Measurements from ENCODE around the gene AIG1.

The AIG1 gene

GRCh38 chr6:143155681-143156080 is 95.0 kb downstream of the AIG1 start:
- H3K9me3 ChIP-seq (ENCODE audit: control insufficient read depth, low read length) = no peaks in the 10 kb centered on the region
- no peak overlapping the region for H3K27ac ChIP-seq
- no peak overlapping the region for H3K4me2 ChIP-seq (ENCODE audit: low read length)
- H3K79me2 ChIP-seq = no peaks in the 10 kb centered on the region
- H3K4me3 ChIP-seq (ENCODE audit: low read depth, low read length) = no peak overlapping the region
- H3K27me3 ChIP-seq (ENCODE audit: control insufficient read depth, insufficient read depth, low read length) = no peaks in the 10 kb centered on the region
- H2AFZ ChIP-seq = no peak overlapping the region
- no peak for TF ChIP-seq CTCF (IDR thresholded peaks at IDR 0.05)
- peaks cover 4% of the 10 kb centered on the region for H3K4me1 ChIP-seq
- H3K9ac ChIP-seq = no peak overlapping the region
- no peaks in the 10 kb centered on the region for H3K36me3 ChIP-seq (ENCODE audit: control insufficient read depth, insufficient read depth, low read length)

- Histone ChIP-seq H2AFZ (no peak overlapping the region), H3K79me2 (no peaks in the 10 kb centered on the region), H3K4me3 (ENCODE audit: low read depth, low read length) (no peak overlapping the region), H3K27ac (no peak overlapping the region), H3K9me3 (ENCODE audit: control insufficient read depth, low read length) (no peaks in the 10 kb centered on the region), H3K9ac (no peak overlapping the region), H3K36me3 (ENCODE audit: control insufficient read depth, insufficient read depth, low read length) (no peaks in the 10 kb centered on the region), H3K4me2 (ENCODE audit: low read length) (no peak overlapping the region), H3K4me1 (peaks cover 4% of the 10 kb centered on the region), H3K27me3 (ENCODE audit: control insufficient read depth, insufficient read depth, low read length) (no peaks in the 10 kb centered on the region)
- TF ChIP-seq CTCF (IDR thresholded peaks at IDR 0.05) = no peak
Observed at GRCh38 chr6:143157131-143157530, 96.4 kb downstream of the AIG1 start.

GRCh38 chr6:143158113-143158581 is 97.5 kb downstream of the AIG1 start:
- H3K4me1 ChIP-seq = peaks cover 4% of the 10 kb centered on the region
- H2AFZ ChIP-seq = no peak overlapping the region
- no peaks in the 10 kb centered on the region for H3K9me3 ChIP-seq (ENCODE audit: control insufficient read depth, low read length)
- H3K79me2 ChIP-seq = no peaks in the 10 kb centered on the region
- H3K27me3 ChIP-seq (ENCODE audit: control insufficient read depth, insufficient read depth, low read length) = no peaks in the 10 kb centered on the region
- H3K4me3 ChIP-seq (ENCODE audit: low read depth, low read length) = no peak overlapping the region
- no peak for TF ChIP-seq CTCF (IDR thresholded peaks at IDR 0.05)
- H3K27ac ChIP-seq = no peak overlapping the region
- H3K4me2 ChIP-seq (ENCODE audit: low read length) = no peak overlapping the region
- H3K9ac ChIP-seq = no peak overlapping the region
- no peaks in the 10 kb centered on the region for H3K36me3 ChIP-seq (ENCODE audit: control insufficient read depth, insufficient read depth, low read length)

GRCh38 chr6:143159001-143159400 is 98.3 kb downstream of the AIG1 start:
- no peaks in the 10 kb centered on the region for H3K79me2 ChIP-seq

More at GRCh38 chr6:143159001-143159400, 98.3 kb downstream of the AIG1 start:
- Histone ChIP-seq H3K27me3 (ENCODE audit: control insufficient read depth, insufficient read depth, low read length) (no peaks in the 10 kb centered on the region), H3K4me1 (peaks cover 4% of the 10 kb centered on the region), H3K4me2 (ENCODE audit: low read length) (no peak overlapping the region), H3K9me3 (ENCODE audit: control insufficient read depth, low read length) (no peaks in the 10 kb centered on the region), H2AFZ (no peak overlapping the region), H3K4me3 (ENCODE audit: low read depth, low read length) (no peak overlapping the region), H3K9ac (no peak overlapping the region), H3K36me3 (ENCODE audit: control insufficient read depth, insufficient read depth, low read length) (no peaks in the 10 kb centered on the region), H3K27ac (no peak overlapping the region)
- TF ChIP-seq CTCF (IDR thresholded peaks at IDR 0.05) = no peak

Measured in parathyroid adenoma (tissue), 2 donors.